Measurements from ENCODE around the gene LURAP1L. TPM values are rescaled to one million over a fixed set of nuclear protein-coding genes. Genes with fewer than 3 reads are reported as not detected.

Gene LURAP1L
- total and polyA plus RNA-seq, 2 of the 4 experiments (the other 2 are of a cell fraction), result 6.1 to 10.6 TPM

- in situ Hi-C loops (cut with MboI; ENCODE audit: low sequenced_read_pairs), result no loop called here
- Histone ChIP-seq H2BK20ac (ENCODE audit: low read depth, low read length) (no peak overlapping the region), H3K27ac (ENCODE audit: insufficient read depth, low read length) (no peak overlapping the region), H3K79me1 (ENCODE audit: low read depth in 1 of 2, low read length in 2 of 2) (no peaks in the 10 kb centered on the region), H3K56ac (ENCODE audit: extremely low read depth, insufficient read depth, low read length) (no peak overlapping the region), H3K9me1 (ENCODE audit: insufficient read depth, low read length) (peaks cover 3% of the 10 kb centered on the region; the same call in 1 of the 2 replicates), H3K27me3 (ENCODE audit: control insufficient read depth, insufficient read depth, low read length) (no peaks in the 10 kb centered on the region), H2BK120ac (ENCODE audit: low read depth, low read length) (no peak overlapping the region), H3K14ac (replicated peaks; ENCODE audit: low read depth, low read length) (no peak overlapping the region), H4K8ac (ENCODE audit: low read depth in 2 of 2, low read length in 2 of 2) (no peak overlapping the region), H2AFZ (replicated peaks; ENCODE audit: low read length, poor library complexity) (no peak overlapping the region), H3K4me3 (ENCODE audit: insufficient read depth, low read depth, low read length) (no peak overlapping the region), H3K18ac (ENCODE audit: low read depth, low read length) (no peak overlapping the region), H2AK9ac (replicated peaks; ENCODE audit: low read depth, low read length, poor library complexity) (no peak overlapping the region), H3K4me1 (ENCODE audit: control insufficient read depth, insufficient read depth, low read length) (peaks cover 2% of the 10 kb centered on the region; the same call in 1 of the 2 replicates), H2BK15ac (ENCODE audit: low read depth, low read length) (no peak overlapping the region), H2BK5ac (ENCODE audit: low read depth, low read length, poor library complexity, severe bottlenecking) (no peak overlapping the region), H3K23ac (ENCODE audit: low read depth, low read length) (no peak overlapping the region), H3K36me3 (ENCODE audit: control insufficient read depth, insufficient read depth, low read length) (peaks cover 6% of the 10 kb centered on the region; the same call in 1 of the 2 replicates), H4K20me1 (ENCODE audit: insufficient read depth, low read length) (no peaks in the 10 kb centered on the region), H3K9ac (ENCODE audit: low read depth, low read length) (no peak overlapping the region), H3K4me2 (ENCODE audit: low read depth, low read length) (no peak overlapping the region), H4K91ac (ENCODE audit: insufficient read depth, low read depth, low read length) (no peak overlapping the region), H4K5ac (ENCODE audit: low read depth, low read length) (no peak overlapping the region), H3K4ac (ENCODE audit: low read depth, low read length) (no peak overlapping the region), H2AK5ac (ENCODE audit: low read depth, low read length) (no peak overlapping the region), H3K9me3 (ENCODE audit: control insufficient read depth, insufficient read depth, low read length) (no peaks in the 10 kb centered on the region)
- ChIA-PET POLR2A (ENCODE audit: unreplicated experiment) (no interaction called here), CTCF (interaction anchor here (1.5 kb wide), 1 partner anchor 12 kb away, joined by 3 read pairs; no protein-coding TSS in a partner anchor)
- no peak for TF ChIP-seq RFX5 (IDR thresholded peaks at IDR 0.05; ENCODE audit: low read depth, low read length)
- no peak for TF ChIP-seq ELK1 (IDR thresholded peaks at IDR 0.05; ENCODE audit: borderline replicate concordance, low read depth, low read length)
- no peak for TF ChIP-seq MXI1 (IDR thresholded peaks at IDR 0.05; ENCODE audit: borderline replicate concordance, low read depth, low read length)
- TF ChIP-seq NFE2L2 (IDR thresholded peaks at IDR 0.05; ENCODE audit: low read depth, low read length), result no peak
- no peak for TF ChIP-seq POLR2A (IDR thresholded peaks at IDR 0.05; ENCODE audit: low read depth, low read length)
- TF ChIP-seq CHD1 (IDR thresholded peaks at IDR 0.05; ENCODE audit: low read depth, low read length), result no peak
- TF ChIP-seq SMC3 (IDR thresholded peaks at IDR 0.05; ENCODE audit: low read depth, low read length), result no peak
- TF ChIP-seq BHLHE40 (IDR thresholded peaks at IDR 0.05; ENCODE audit: low read depth, low read length), result no peak
- ATAC-seq (ENCODE audit: low read depth) (no peak), DNase-seq (no peak)
- WGBS, 2 experiments (ENCODE audit: extremely low coverage in 2 of 2, insufficient read length in 1 of 2), result no CpG with 5 or more reads among the region's 3 CpGs
- dilution Hi-C loops (cut with HindIII; ENCODE audit: low sequenced_read_pairs, unreplicated experiment), result no loop called here
- BruUV-seq (replicated peaks), result no TSS peak
- intact Hi-C loops (cut with micrococcal nuclease), result no loop called here
Measured at GRCh38 chr9:12826924-12827565, 52.2 kb downstream of the LURAP1L start.

Measured in IMR-90 (cell line).